Measurements from ENCODE around the gene INPP1.

- no peak for TF ChIP-seq CTCF (IDR thresholded peaks at IDR 0.05)
- no peak for TF ChIP-seq POLR2A (IDR thresholded peaks at IDR 0.05)
Measured at GRCh38 chr2:190417045-190417842, 73.9 kb downstream of the INPP1 start.
